HCT116 (cell line): ENCODE results near the gene MFSD8. TPM values are rescaled to one million over a fixed set of nuclear protein-coding genes. Genes with fewer than 3 reads are reported as not detected.

Source experiments
- ATAC-seq: fragments of 200-7000 bp; cut with Tn5 transposase; 2 replicates; pipeline ENCODE4 v1.9.1; 2020; ENCODE audit warnings: mild to moderate bottlenecking, moderate library complexity
- BruUV-seq: library from RNA; stranded (reverse); fragments of 400-500 nt; replicated peaks from 2 replicates; lab custom pipeline; 2021; lab: Mats Ljungman, UMichigan
- CTCF ChIA-PET: fragments of 300-600 bp; sonication (Branson Sonifier 250); formaldehyde crosslinking; loops from one replicate; lab custom pipeline; 2021; ENCODE audit warnings: antibody characterized with exemption; lab: Charles Lee
- POLR2A ChIA-PET: fragments of 300-600, 350-600 bp; sonication (Branson Sonifier 250); formaldehyde crosslinking; loops from one replicate; lab custom pipeline; 2021; ENCODE audit warnings: antibody characterized with exemption; lab: Charles Lee
- RAD21 ChIA-PET, 2 experiments: fragments of 300-600 bp; sonication (Branson Sonifier 250); formaldehyde crosslinking; loops; one replicate each; lab custom pipeline; 2023; ENCODE audit warnings: low total read pairs in 2 of 2; ENCODE audit not compliant: uncharacterized antibody in 2 of 2, unreplicated experiment in 2 of 2, low non-redundant PET in 1 of 2; lab: Charles Lee
- DNase-seq: peaks from one replicate; pipeline ENCODE4 v3.0.0-alpha.2; 2010; ENCODE audit warnings: low read depth, low spot score
- H2AFZ ChIP-seq: fragments of 200-600 bp; shearing (Covaris generic), sonication (generic); 2 replicates; pipeline ENCODE4 v1.6.1; 2017; ENCODE audit warnings: low read depth, mixed run types, mixed read lengths, antibody characterized with exemption, low read length; ENCODE audit not compliant: poor library complexity, severe bottlenecking
- H3K27ac ChIP-seq: 2 replicates; pipeline ENCODE4 v1.5.1; 2012; ENCODE audit warnings: low read depth, low read length
- H3K27me3 ChIP-seq: fragments of 200-600 bp; sonication (generic); 2 replicates; pipeline ENCODE4 v1.6.1; 2016; ENCODE audit warnings: mixed run types, low read length, mixed read lengths; ENCODE audit not compliant: insufficient read depth
- H3K36me3 ChIP-seq, 2 experiments: fragments of 200-500 bp in 1 of 2; fragments of 200-600 bp in 1 of 2; sonication (Bioruptor generic) in 1 of 2; sonication (generic) in 1 of 2; 2 replicates each; pipeline versions ENCODE4 v1.5.1 to v1.6.1; 2014 to 2016; ENCODE audit warnings: low read length in 2 of 2, inconsistent platforms in 1 of 2, mixed read lengths in 1 of 2, mixed run types in 1 of 2; ENCODE audit not compliant: insufficient read depth in 2 of 2, control insufficient read depth in 1 of 2
- H3K4me1 ChIP-seq, 2 experiments: fragments of 200-600 bp in 1 of 2; sonication (generic) in 1 of 2; 2 replicates each; pipeline versions ENCODE4 v1.5.1 to v1.6.1; 2012 to 2017; ENCODE audit warnings: low read length in 2 of 2, inconsistent platforms in 1 of 2, mild to moderate bottlenecking in 1 of 2, mixed read lengths in 1 of 2, mixed run types in 1 of 2, moderate library complexity in 1 of 2; ENCODE audit not compliant: insufficient read depth in 2 of 2, control insufficient read depth in 1 of 2
- H3K4me2 ChIP-seq: fragments of 200-600 bp; sonication (generic); 2 replicates; pipeline ENCODE4 v1.6.1; 2017; ENCODE audit warnings: mixed run types, low read length, mixed read lengths
- H3K4me3 ChIP-seq, 2 experiments: fragments of 200-600 bp in 1 of 2; sonication (generic) in 1 of 2; replicated peaks in 1 of 2; 2 replicates each; pipeline ENCODE4 v1.5.1; 2011 to 2016; ENCODE audit warnings: low read length in 2 of 2, control low read depth in 1 of 2, low read depth in 1 of 2, mild to moderate bottlenecking in 1 of 2, mixed read lengths in 1 of 2, mixed run types in 1 of 2
- H3K79me2 ChIP-seq: fragments of 200-600 bp; sonication (generic); 2 replicates; pipeline ENCODE4 v1.6.1; 2017; ENCODE audit warnings: mild to moderate bottlenecking, mixed run types, low read length, moderate library complexity, mixed read lengths; ENCODE audit not compliant: insufficient read depth
- H3K9ac ChIP-seq: fragments of 200-600 bp; sonication (generic); 2 replicates; pipeline ENCODE4 v1.6.1; 2016; ENCODE audit warnings: low read length, mixed read lengths
- H3K9me2 ChIP-seq: fragments of 200-600 bp; sonication (generic), shearing (Covaris generic); 2 replicates; pipeline ENCODE4 v1.6.1; 2017; ENCODE audit warnings: mixed run types, mild to moderate bottlenecking, moderate library complexity; ENCODE audit not compliant: insufficient read depth
- H3K9me3 ChIP-seq, 2 experiments: fragments of 200-500 bp in 1 of 2; fragments of 200-600 bp in 1 of 2; sonication (Bioruptor generic) in 1 of 2; sonication (generic) in 1 of 2; 2 replicates each; pipeline ENCODE4 v1.6.1; 2014 to 2017; ENCODE audit warnings: low read length in 2 of 2, mixed read lengths in 2 of 2, inconsistent platforms in 1 of 2, low read depth in 1 of 2, mild to moderate bottlenecking in 1 of 2, mixed run types in 1 of 2, moderate library complexity in 1 of 2; ENCODE audit not compliant: control insufficient read depth in 1 of 2, insufficient read depth in 1 of 2
- H4K20me1 ChIP-seq: fragments of 200-600 bp; sonication (generic), shearing (Covaris generic); 2 replicates; pipeline ENCODE4 v1.6.1; 2017; ENCODE audit warnings: mixed run types, mild to moderate bottlenecking, moderate library complexity; ENCODE audit not compliant: insufficient read depth
- CBX3 ChIP-seq: IDR thresholded peaks from 2 replicates; pipeline ENCODE4 v1.6.1; 2012; ENCODE audit warnings: low read depth
- CEBPB ChIP-seq: IDR thresholded peaks from 2 replicates; pipeline ENCODE4 v1.6.1; 2012; ENCODE audit warnings: low read depth
- EGR1 ChIP-seq: IDR thresholded peaks from 2 replicates; pipeline ENCODE4 v1.6.1; 2012; ENCODE audit warnings: low read depth
- EZH2 ChIP-seq: fragments of 200-600 bp; sonication (generic); IDR thresholded peaks from 2 replicates; pipeline ENCODE4 v1.6.1; 2017; ENCODE audit warnings: antibody characterized with exemption, mixed run types
- EZH2phosphoT487 ChIP-seq: fragments of 200-600 bp; IDR thresholded peaks from 2 replicates; pipeline ENCODE4 v1.6.1; 2018; ENCODE audit warnings: antibody characterized with exemption, borderline replicate concordance
- FOSL1 ChIP-seq: IDR thresholded peaks from 2 replicates; pipeline ENCODE4 v1.6.1; 2012; ENCODE audit warnings: low read depth
- JUND ChIP-seq: IDR thresholded peaks from 2 replicates; pipeline ENCODE4 v1.6.1; 2012
- POLR2A ChIP-seq: IDR thresholded peaks from 2 replicates; pipeline ENCODE4 v1.7.0; 2011; ENCODE audit warnings: borderline replicate concordance; ENCODE audit not compliant: insufficient read depth, insufficient read length; ENCODE audit errors: extremely low read depth
- POLR2AphosphoS5 ChIP-seq: IDR thresholded peaks from 2 replicates; pipeline ENCODE4 v1.6.1; 2011; ENCODE audit warnings: mild to moderate bottlenecking, low read depth, low read length, moderate library complexity
- SIN3A ChIP-seq: IDR thresholded peaks from 2 replicates; pipeline ENCODE4 v1.6.1; 2012; ENCODE audit warnings: low read depth
- SP1 ChIP-seq: IDR thresholded peaks from 2 replicates; pipeline ENCODE4 v1.6.1; 2012; ENCODE audit warnings: low read depth
- SRF ChIP-seq: IDR thresholded peaks from 2 replicates; pipeline ENCODE4 v1.6.1; 2012; ENCODE audit warnings: low read depth
- ZFX ChIP-seq: fragments of 450-650 bp; IDR thresholded peaks from 2 replicates; pipeline ENCODE4 v1.6.1; 2017
- intact Hi-C: fragments of 100-400 bp; cut with micrococcal nuclease; formaldehyde crosslinking; loops from 2 replicates; pipeline ENCODE4 v1.10.0; 2022
- total RNA-seq: library from RNA; stranded (reverse); gene quantifications from one replicate; pipeline ENCODE4 v1.2.1, GENCODE V29; 2021; ENCODE audit not compliant: unreplicated experiment
- TF ChIP-seq, protein P1 (sequence below): IDR thresholded peaks from 2 replicates; pipeline ENCODE4 v1.6.1; 2012
- TF ChIP-seq, protein P2 (sequence below), 3 experiments: fragments of 200-600 bp in 1 of 3; sonication (generic) in 1 of 3; IDR thresholded peaks in 2 of 3; conservative IDR thresholded peaks in 1 of 3; 2 replicates each; pipeline ENCODE4 v1.5.1; 2012 to 2017; ENCODE audit warnings: low read depth in 2 of 3, low read length in 2 of 3, antibody characterized with exemption in 1 of 3, borderline replicate concordance in 1 of 3, control low read depth in 1 of 3, mild to moderate bottlenecking in 1 of 3, mixed read lengths in 1 of 3, mixed run types in 1 of 3, moderate library complexity in 1 of 3; ENCODE audit not compliant: insufficient read depth in 1 of 3
- TF ChIP-seq, protein P3 (sequence below): IDR thresholded peaks from 2 replicates; pipeline ENCODE4 v1.6.1; 2011; ENCODE audit warnings: mild to moderate bottlenecking, low read length, moderate library complexity; ENCODE audit not compliant: insufficient replicate concordance; ENCODE audit errors: extremely low read depth

MFSD8 gene
- total RNA-seq, 1 experiment from 2014 or later, result 17.1 TPM

DNA sequence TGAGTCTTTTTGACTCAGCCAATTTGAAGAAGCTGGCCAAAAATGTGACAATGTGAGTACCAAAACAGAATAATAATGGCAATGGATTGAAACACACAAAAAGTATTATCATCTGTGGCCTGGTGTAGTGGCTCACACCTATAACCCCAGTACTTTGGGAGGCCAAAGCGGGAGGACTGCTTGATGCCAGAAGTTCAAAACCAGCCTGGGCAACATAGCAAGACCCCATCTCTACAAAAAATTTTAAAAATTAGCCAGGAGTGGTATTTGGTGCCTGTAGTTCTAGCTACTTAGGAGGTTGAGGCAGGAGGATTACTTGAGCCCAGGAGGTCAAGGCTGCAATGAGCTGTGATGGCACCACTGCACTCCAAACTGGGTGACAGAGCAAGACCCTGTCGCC lies 42.7 kb downstream of the MFSD8 start:
- RAD21 ChIA-PET, result no interaction called here
- no peak for TF ChIP-seq SRF
- TF ChIP-seq, protein P1, sequence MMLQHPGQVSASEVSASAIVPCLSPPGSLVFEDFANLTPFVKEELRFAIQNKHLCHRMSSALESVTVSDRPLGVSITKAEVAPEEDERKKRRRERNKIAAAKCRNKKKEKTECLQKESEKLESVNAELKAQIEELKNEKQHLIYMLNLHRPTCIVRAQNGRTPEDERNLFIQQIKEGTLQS, result no peak
- no peak for TF ChIP-seq CEBPB
- no peak for TF ChIP-seq EZH2phosphoT487
- no peak for TF ChIP-seq EZH2
- no peak for TF ChIP-seq POLR2A
- TF ChIP-seq, protein P2, sequence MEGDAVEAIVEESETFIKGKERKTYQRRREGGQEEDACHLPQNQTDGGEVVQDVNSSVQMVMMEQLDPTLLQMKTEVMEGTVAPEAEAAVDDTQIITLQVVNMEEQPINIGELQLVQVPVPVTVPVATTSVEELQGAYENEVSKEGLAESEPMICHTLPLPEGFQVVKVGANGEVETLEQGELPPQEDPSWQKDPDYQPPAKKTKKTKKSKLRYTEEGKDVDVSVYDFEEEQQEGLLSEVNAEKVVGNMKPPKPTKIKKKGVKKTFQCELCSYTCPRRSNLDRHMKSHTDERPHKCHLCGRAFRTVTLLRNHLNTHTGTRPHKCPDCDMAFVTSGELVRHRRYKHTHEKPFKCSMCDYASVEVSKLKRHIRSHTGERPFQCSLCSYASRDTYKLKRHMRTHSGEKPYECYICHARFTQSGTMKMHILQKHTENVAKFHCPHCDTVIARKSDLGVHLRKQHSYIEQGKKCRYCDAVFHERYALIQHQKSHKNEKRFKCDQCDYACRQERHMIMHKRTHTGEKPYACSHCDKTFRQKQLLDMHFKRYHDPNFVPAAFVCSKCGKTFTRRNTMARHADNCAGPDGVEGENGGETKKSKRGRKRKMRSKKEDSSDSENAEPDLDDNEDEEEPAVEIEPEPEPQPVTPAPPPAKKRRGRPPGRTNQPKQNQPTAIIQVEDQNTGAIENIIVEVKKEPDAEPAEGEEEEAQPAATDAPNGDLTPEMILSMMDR (IDR thresholded peaks at IDR 0.05 in 2 of 3, conservative IDR thresholded peaks at IDR 0.05 in 1 of 3; ENCODE audit: borderline replicate concordance in 1 of 3, insufficient read depth in 1 of 3, low read depth in 2 of 3, low read length in 2 of 3), result no peak
- TF ChIP-seq SIN3A, result no peak
- no peak for TF ChIP-seq EGR1
- no peak for TF ChIP-seq FOSL1
- no peak for TF ChIP-seq CBX3
- no peak for TF ChIP-seq ZFX
- TF ChIP-seq POLR2AphosphoS5, result no peak
- no peak for TF ChIP-seq JUND
- TF ChIP-seq, protein P3, sequence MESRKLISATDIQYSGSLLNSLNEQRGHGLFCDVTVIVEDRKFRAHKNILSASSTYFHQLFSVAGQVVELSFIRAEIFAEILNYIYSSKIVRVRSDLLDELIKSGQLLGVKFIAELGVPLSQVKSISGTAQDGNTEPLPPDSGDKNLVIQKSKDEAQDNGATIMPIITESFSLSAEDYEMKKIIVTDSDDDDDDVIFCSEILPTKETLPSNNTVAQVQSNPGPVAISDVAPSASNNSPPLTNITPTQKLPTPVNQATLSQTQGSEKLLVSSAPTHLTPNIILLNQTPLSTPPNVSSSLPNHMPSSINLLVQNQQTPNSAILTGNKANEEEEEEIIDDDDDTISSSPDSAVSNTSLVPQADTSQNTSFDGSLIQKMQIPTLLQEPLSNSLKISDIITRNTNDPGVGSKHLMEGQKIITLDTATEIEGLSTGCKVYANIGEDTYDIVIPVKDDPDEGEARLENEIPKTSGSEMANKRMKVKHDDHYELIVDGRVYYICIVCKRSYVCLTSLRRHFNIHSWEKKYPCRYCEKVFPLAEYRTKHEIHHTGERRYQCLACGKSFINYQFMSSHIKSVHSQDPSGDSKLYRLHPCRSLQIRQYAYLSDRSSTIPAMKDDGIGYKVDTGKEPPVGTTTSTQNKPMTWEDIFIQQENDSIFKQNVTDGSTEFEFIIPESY, result no peak
- no peak for TF ChIP-seq SP1
- Histone ChIP-seq H3K9me3 (no peaks in the 10 kb centered on the region), H3K4me1 (no peaks in the 10 kb centered on the region), H3K27ac (no peak overlapping the region), H3K9ac (no peak overlapping the region), H2AFZ (no peak overlapping the region), H3K36me3 (peaks cover 7 to 9% of the 10 kb centered on the region in 2 experiments; a peak in 3 of 4 replicates), H3K4me2 (no peak overlapping the region), H3K79me2 (no peaks in the 10 kb centered on the region), H3K27me3 (no peaks in the 10 kb centered on the region), H3K4me3 (no peak overlapping the region), H3K9me2 (no peaks in the 10 kb centered on the region), H4K20me1 (no peaks in the 10 kb centered on the region)
- POLR2A ChIA-PET, result no interaction called here
- BruUV-seq, result no TSS peak
- DNase-seq (no peak), ATAC-seq (no peak)
- intact Hi-C loops, result no loop called here
- CTCF ChIA-PET, result no interaction called here
